ENCODE results near the gene ZSWIM4.

The ZSWIM4 gene

DNA sequence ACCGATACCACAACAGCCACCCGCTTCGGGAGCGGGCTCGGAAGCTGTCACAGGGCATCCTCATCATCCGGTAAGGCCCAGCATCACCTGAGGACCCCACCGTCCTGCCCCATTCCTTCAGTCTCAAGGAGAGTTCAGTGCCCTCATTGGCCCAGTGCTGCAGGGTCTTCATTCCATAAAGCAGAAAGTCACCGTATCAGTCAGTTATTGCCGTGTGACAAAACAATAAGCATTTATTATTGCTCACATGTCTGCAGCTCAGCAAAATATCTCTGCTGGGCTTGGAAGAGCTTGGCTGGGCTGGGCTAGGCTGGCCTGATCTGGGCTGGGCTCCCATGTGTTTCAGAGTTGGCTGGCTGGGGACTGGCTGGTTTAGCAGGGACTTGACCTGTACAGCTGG is 39.0 kb upstream of the ZSWIM4 start:
- TF ChIP-seq, protein P1, sequence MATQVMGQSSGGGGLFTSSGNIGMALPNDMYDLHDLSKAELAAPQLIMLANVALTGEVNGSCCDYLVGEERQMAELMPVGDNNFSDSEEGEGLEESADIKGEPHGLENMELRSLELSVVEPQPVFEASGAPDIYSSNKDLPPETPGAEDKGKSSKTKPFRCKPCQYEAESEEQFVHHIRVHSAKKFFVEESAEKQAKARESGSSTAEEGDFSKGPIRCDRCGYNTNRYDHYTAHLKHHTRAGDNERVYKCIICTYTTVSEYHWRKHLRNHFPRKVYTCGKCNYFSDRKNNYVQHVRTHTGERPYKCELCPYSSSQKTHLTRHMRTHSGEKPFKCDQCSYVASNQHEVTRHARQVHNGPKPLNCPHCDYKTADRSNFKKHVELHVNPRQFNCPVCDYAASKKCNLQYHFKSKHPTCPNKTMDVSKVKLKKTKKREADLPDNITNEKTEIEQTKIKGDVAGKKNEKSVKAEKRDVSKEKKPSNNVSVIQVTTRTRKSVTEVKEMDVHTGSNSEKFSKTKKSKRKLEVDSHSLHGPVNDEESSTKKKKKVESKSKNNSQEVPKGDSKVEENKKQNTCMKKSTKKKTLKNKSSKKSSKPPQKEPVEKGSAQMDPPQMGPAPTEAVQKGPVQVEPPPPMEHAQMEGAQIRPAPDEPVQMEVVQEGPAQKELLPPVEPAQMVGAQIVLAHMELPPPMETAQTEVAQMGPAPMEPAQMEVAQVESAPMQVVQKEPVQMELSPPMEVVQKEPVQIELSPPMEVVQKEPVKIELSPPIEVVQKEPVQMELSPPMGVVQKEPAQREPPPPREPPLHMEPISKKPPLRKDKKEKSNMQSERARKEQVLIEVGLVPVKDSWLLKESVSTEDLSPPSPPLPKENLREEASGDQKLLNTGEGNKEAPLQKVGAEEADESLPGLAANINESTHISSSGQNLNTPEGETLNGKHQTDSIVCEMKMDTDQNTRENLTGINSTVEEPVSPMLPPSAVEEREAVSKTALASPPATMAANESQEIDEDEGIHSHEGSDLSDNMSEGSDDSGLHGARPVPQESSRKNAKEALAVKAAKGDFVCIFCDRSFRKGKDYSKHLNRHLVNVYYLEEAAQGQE (IDR thresholded peaks at IDR 0.05; ENCODE audit: insufficient read depth in 1 of 2, low read depth in 2 of 2, low read length in 2 of 2) = no peak
- no peak for TF ChIP-seq SIN3A (IDR thresholded peaks at IDR 0.05; ENCODE audit: borderline replicate concordance, insufficient read depth, low read length)
- no peak for TF ChIP-seq TAF1 (IDR thresholded peaks at IDR 0.05; ENCODE audit: borderline replicate concordance, insufficient read depth, low read length)
- no peak for TF ChIP-seq FOXP2 (optimal IDR thresholded peaks at IDR 0.05; ENCODE audit: borderline replicate concordance, extremely low read depth, extremely low read length, insufficient read depth)
- TF ChIP-seq POLR2AphosphoS5 (IDR thresholded peaks at IDR 0.05; ENCODE audit: low read depth, low read length) = no peak

DNA sequence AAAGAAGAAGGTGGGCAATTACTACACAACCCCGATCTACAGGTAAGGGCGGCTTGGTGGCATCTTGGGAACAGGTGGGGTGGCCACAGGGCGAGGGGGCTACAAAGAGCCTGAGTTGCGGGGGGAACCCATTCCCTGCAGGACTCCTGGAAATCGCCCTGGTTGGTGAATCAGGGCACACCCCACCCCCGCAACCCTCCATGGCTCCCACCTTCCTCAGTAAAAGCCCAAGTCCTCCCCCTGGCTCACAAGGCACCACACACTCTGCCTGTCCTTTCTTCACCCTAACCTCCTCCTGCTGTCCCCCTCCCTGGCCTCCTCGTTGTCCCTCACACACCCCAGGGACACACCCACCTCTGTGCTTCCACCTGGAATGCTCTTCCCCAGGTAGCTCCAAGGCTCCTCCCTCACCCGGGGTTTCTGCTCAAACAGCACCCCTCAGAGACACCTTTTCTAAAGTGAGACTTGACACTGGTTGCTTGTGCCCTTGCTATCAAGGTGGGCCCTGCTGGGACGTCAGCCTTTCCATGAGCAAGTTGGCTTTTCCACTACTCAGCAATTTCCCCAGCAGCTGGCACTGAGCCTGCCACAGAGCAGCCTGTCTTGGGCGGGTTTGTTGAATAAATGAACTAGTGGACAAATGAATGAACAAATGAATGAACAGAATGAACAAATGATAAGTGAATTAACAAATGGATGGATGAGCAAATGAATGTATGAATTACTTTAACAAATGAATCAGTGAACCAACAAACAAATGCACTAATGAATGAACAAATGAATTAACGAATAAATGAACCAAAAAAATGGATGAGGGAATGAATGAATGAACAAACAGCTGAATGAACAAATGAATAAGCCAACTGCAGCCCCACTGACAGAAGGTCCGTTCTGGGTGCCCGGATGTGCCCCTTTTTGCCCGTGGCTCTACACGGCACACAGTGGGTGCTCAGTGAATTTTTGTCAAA is 37.2 kb upstream of the ZSWIM4 start:
- TF ChIP-seq POLR2AphosphoS5 (IDR thresholded peaks at IDR 0.05; ENCODE audit: low read depth, low read length) = no peak
- TF ChIP-seq SIN3A (IDR thresholded peaks at IDR 0.05; ENCODE audit: borderline replicate concordance, insufficient read depth, low read length) = no peak
- TF ChIP-seq FOXP2 (optimal IDR thresholded peaks at IDR 0.05; ENCODE audit: borderline replicate concordance, extremely low read depth, extremely low read length, insufficient read depth) = no peak
- no peak for TF ChIP-seq TAF1 (IDR thresholded peaks at IDR 0.05; ENCODE audit: borderline replicate concordance, insufficient read depth, low read length)
- TF ChIP-seq, protein P1 (IDR thresholded peaks at IDR 0.05; ENCODE audit: insufficient read depth in 1 of 2, low read depth in 2 of 2, low read length in 2 of 2) = no peak

DNA sequence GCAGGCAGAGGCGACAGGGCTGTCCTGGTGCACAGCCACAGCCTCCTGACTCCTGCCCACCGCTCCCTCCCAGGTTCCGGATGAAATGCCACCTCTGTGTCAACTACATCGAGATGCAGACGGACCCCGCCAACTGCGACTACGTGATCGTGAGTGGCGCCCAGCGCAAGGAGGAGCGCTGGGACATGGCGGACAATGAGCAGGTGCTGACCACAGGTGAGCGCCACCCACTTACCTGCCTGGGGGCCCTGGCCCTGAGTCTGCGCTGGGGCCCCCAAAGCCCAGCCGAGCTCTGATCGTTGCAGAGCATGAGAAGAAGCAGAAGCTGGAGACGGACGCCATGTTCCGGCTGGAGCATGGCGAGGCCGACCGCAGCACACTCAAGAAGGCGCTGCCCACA is 36.4 kb upstream of the ZSWIM4 start:
- TF ChIP-seq SIN3A (IDR thresholded peaks at IDR 0.05; ENCODE audit: borderline replicate concordance, insufficient read depth, low read length) (no peak), TAF1 (IDR thresholded peaks at IDR 0.05; ENCODE audit: borderline replicate concordance, insufficient read depth, low read length) (no peak), POLR2AphosphoS5 (IDR thresholded peaks at IDR 0.05; ENCODE audit: low read depth, low read length) (no peak), FOXP2 (optimal IDR thresholded peaks at IDR 0.05; ENCODE audit: borderline replicate concordance, extremely low read depth, extremely low read length, insufficient read depth) (no peak)
- TF ChIP-seq, protein P1 (IDR thresholded peaks at IDR 0.05; ENCODE audit: insufficient read depth in 1 of 2, low read depth in 2 of 2, low read length in 2 of 2) = no peak

DNA sequence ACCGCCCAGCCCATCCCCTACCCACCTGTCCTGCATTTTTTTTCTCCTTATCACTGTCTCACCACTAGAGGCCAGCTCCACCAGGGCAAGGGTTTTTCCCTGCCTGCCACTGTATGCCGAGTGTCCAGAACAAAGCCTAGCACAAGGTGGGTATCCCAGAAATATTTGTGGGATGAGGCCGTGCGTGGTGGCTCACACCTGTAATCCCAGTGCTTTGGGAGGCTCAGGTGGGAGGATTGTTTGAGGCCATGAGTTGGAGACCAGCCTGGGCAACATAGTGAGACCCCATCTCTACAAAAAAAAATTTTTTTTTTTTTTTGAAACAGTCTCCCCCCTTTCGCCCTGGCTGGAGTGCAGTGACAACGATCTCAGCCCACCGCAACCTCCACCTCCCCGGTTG is 33.8 kb upstream of the ZSWIM4 start:
- TF ChIP-seq, protein P1 (IDR thresholded peaks at IDR 0.05; ENCODE audit: insufficient read depth in 1 of 2, low read depth in 2 of 2, low read length in 2 of 2) = no peak
- no peak for TF ChIP-seq POLR2AphosphoS5 (IDR thresholded peaks at IDR 0.05; ENCODE audit: low read depth, low read length)
- TF ChIP-seq FOXP2 (optimal IDR thresholded peaks at IDR 0.05; ENCODE audit: borderline replicate concordance, extremely low read depth, extremely low read length, insufficient read depth) = no peak
- TF ChIP-seq SIN3A (IDR thresholded peaks at IDR 0.05; ENCODE audit: borderline replicate concordance, insufficient read depth, low read length) = no peak
- TF ChIP-seq TAF1 (IDR thresholded peaks at IDR 0.05; ENCODE audit: borderline replicate concordance, insufficient read depth, low read length) = no peak
